ENCODE measurements around the gene HSPB1.

HSPB1 gene

GRCh38 chr7:76343931-76344321 is 41.5 kb downstream of the HSPB1 start:
- DNase-seq (ENCODE audit: low read depth) = no peak
- TF ChIP-seq CTCF (conservative IDR thresholded peaks at IDR 0.05; ENCODE audit: low read depth, low read length) = no peak
- no peak overlapping the region for H3K4me3 ChIP-seq (ENCODE audit: low read depth, low read length)

DNA sequence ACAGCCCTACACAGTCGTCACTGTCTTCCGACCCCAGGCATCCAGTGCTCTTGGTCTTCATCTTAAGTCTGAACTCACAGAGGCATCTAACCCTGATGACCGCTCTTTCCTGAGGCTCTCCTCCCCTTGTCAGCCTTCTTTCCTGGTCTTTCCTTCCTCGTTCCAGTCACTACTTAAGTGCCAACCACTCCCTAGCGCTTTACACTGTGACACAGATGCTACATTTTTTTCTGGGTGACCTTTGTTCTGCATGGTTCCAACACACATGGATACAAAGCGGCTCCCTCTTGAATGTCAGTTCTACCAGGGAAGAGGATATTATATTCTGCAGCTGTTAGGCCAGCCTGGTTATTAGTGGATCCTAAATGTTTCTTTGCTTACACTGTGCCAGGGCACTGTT is 43.6 kb downstream of the HSPB1 start:
- DNase-seq (ENCODE audit: low read depth) = no peak
- no peak for TF ChIP-seq CTCF (conservative IDR thresholded peaks at IDR 0.05; ENCODE audit: low read depth, low read length)
- H3K4me3 ChIP-seq (ENCODE audit: low read depth, low read length) = no peak overlapping the region

GRCh38 chr7:76346778-76347177 is 44.3 kb downstream of the HSPB1 start:
- no peak overlapping the region for H3K4me3 ChIP-seq (ENCODE audit: low read depth, low read length)
- no peak for TF ChIP-seq CTCF (conservative IDR thresholded peaks at IDR 0.05; ENCODE audit: low read depth, low read length)
- DNase-seq (ENCODE audit: low read depth) = peak; percentile 55

- H3K4me3 ChIP-seq (ENCODE audit: low read depth, low read length) = no peak overlapping the region
- no peak for TF ChIP-seq CTCF (conservative IDR thresholded peaks at IDR 0.05; ENCODE audit: low read depth, low read length)
- no peak for DNase-seq (ENCODE audit: low read depth)
Observed at GRCh38 chr7:76347710-76348109, 45.2 kb downstream of the HSPB1 start.

- no peak overlapping the region for H3K4me3 ChIP-seq (ENCODE audit: low read depth, low read length)
- no peak for TF ChIP-seq CTCF (conservative IDR thresholded peaks at IDR 0.05; ENCODE audit: low read depth, low read length)
- no peak for DNase-seq (ENCODE audit: low read depth)
Observed at GRCh38 chr7:76349313-76349885, 46.9 kb downstream of the HSPB1 start.

GRCh38 chr7:76351372-76351771 is 48.9 kb downstream of the HSPB1 start:
- no peak overlapping the region for H3K4me3 ChIP-seq (ENCODE audit: low read depth, low read length)
- no peak for TF ChIP-seq CTCF (conservative IDR thresholded peaks at IDR 0.05; ENCODE audit: low read depth, low read length)
- no peak for DNase-seq (ENCODE audit: low read depth)

DNA sequence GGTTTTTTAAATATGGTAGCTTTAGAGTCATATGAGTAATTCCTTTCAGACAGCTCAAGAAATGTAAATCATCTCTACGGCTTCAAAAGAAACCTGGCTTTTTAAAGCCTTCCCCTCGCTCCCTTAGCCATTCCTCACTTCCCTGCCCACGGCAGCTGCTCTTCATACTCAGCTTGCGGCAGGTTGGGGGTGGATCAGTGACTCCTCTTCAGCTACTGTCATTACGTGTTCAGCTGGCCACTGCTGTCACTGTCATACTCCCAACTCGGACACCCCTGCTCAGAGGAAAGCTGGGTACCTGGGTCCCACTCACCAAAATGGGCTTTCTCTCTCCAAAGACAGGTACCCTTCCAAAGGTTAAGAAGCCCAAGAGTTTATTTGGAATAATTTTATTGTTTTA is 49.7 kb downstream of the HSPB1 start:
- no peak for TF ChIP-seq CTCF (conservative IDR thresholded peaks at IDR 0.05; ENCODE audit: low read depth, low read length)
- DNase-seq (ENCODE audit: low read depth) = peak; percentile 16
- no peak overlapping the region for H3K4me3 ChIP-seq (ENCODE audit: low read depth, low read length)

Data from choroid plexus epithelial cell (primary cell).